DMS53 (cell line): ENCODE measurements around the gene NEUROD4.
"Not testable (repeated sequence)": the region's sequence is repeated elsewhere in the genome, so short reads cannot be mapped to it uniquely, and the experiment has no call there.

ENCODE experiments used
- DNase-seq: peaks from one replicate; lab custom pipeline; 2025; lab: John Stamatoyannopoulos, UW

Gene NEUROD4

DNA sequence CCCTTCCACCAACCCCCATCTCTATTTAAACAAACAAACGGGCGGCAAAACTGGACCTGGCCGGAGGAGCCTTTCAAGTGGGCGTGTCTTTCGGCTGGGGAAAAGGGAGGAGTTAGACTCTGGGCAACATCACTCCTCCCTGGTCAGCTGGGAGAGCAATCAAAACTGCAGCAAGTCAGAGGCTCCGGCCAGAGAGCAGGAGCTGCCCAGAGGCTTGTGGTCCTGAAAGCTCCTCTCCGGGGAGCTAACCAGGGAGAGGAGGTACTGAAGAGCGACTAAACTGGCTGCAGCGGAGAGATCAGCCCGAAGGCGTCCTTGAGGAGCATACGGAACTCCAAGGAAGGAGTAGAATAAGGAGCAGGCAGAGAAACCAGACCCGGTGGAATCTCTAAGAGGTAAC, at the start of gene NEUROD4:
TSS of gene NEUROD4 (plus strand) at position 191 of the 400 bp plus-strand sequence. CDS start 6,466 bp downstream, outside the sequence.
- peak; percentile 87 for DNase-seq

GRCh38 chr12:54970741-54971140, 49.0 kb upstream of the NEUROD4 start:
- no peak for DNase-seq

GRCh38 chr12:54973556-54973955, 46.2 kb upstream of the NEUROD4 start:
- no peak for DNase-seq

- no peak for DNase-seq
Observed at GRCh38 chr12:54974279-54974678, 45.5 kb upstream of the NEUROD4 start.

- no peak for DNase-seq
Observed at GRCh38 chr12:54975272-54975671, 44.5 kb upstream of the NEUROD4 start.

- DNase-seq: no peak
Observed at GRCh38 chr12:54975875-54976274, 43.9 kb upstream of the NEUROD4 start.

DNA sequence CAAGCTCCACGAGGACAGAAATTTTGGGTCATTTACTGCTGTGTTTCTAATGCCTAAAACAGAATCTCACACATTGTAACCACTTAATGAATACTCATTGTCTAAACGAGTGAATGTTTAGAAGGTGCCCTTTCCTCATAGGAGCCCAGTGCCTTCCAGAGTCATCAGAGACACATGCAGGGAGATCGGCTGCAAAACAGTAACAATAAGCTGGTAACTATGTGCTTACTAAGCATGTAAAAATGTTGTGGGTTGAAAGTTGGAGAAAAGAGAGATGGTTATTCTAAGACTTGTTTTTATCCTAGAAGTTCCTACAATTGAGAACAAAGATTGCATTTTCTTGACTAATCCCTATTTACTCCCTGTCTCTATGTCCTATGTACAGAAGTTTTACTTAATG, 42.6 kb upstream of the NEUROD4 start:
- no peak for DNase-seq

DNA sequence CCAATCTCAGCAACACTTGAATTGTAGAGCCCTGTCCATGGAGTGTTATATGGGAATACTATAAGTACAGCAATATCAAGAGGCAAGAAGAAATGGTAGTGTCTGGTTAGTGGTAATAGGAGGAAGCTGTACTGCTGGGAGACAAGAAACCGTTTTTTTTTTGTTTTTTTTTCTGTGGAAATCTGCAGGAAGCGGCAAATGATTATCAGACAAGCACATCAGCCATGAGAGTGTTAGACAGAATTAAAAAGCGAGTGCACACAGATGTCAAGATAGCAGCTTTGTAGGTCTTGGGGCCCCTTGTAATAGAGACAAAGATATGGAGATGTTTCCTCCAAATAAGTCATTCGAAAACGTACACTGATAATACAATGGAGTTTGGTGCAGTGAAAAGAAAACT, 41.9 kb upstream of the NEUROD4 start:
- no peak for DNase-seq

DNA sequence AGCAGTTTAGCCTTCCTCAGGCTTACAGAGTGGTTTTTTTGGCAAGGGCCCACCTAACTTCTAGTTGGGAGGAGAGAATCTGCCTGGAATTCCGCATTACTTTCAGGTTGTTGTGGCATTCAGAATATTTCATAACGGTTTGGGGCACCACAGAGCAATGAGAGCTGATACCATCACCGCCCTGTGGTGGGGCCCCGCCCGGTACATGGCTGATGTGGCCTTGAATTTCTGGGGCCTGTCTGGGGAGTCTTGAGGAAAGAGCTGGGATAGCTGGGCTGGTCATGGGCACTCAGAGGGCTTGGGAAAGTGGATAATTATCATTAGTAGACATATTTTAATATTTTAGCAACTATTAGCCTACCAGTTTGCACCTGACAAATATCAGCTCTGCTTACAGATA, 39.4 kb upstream of the NEUROD4 start:
- no peak for DNase-seq

- DNase-seq: no peak
Observed at GRCh38 chr12:54981796-54982195, 38.0 kb upstream of the NEUROD4 start.

- DNase-seq: no peak
Observed at GRCh38 chr12:54983536-54984101, 36.2 kb upstream of the NEUROD4 start.

DNA sequence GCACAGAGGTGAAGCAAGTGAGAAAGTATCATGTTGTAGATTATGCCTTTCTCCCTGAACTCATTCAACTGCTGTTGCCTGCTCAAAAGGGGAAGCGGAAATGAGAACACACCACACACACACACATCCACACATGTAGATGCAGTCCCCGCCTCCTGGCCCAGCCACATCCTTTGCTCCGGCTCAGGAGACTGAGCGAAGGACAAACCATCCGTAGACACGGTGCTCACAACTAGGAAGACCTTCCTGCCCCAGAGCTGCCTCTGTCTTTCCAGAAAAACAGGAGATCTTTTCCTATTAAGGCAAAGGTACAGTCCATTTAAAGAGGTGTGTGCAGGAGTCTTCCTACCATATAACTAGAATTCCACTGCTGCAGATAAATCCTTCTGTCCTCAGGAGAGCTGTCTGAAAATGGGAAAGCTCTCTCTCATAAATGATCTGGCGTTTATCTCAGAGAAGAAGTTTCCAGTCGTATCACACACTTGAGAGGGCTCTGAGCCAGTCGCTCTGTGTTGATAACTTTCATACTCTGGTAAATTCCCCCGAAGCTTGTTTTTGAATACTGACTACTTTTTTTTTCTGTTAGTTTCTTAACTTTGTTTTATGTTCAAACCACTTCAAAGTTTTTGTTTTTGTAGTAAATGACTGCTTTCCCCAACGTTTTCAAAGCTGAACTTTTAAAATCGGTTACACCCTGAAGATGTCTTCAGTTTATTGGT, 35.0 kb upstream of the NEUROD4 start, which contains the start of gene TESPA1:
TSS of gene TESPA1 (minus strand) at position 105 of the 719 bp plus-strand sequence. CDS start 10,200 bp downstream, outside the sequence.
- DNase-seq: no peak

- not testable (repeated sequence) for DNase-seq
Observed at GRCh38 chr12:54986773-54987172, 33.0 kb upstream of the NEUROD4 start.

GRCh38 chr12:54987611-54988231, 32.1 kb upstream of the NEUROD4 start:
- DNase-seq: no peak

- peak; percentile 84 for DNase-seq
Observed at GRCh38 chr12:54988402-54989054, 31.2 kb upstream of the NEUROD4 start.

DNA sequence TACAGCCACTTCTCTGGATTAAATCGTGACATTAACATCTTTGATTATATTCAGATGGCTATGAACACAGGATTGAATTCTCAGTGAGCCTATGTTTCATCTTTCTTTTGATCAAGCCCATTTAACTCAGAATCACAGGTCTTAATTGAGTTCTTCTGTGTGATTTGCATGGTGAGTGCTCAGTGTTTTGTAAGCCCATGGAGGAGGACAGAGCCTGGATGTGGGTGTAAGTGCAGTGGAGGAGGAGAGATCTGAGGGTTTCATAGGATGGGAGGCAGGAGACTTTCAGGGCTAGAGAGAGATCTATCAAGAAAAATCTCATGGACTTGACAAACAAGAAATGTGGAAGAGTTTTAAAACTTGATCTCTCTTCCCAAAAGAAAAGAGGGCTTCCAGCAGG, 29.9 kb upstream of the NEUROD4 start:
- DNase-seq: no peak

DNA sequence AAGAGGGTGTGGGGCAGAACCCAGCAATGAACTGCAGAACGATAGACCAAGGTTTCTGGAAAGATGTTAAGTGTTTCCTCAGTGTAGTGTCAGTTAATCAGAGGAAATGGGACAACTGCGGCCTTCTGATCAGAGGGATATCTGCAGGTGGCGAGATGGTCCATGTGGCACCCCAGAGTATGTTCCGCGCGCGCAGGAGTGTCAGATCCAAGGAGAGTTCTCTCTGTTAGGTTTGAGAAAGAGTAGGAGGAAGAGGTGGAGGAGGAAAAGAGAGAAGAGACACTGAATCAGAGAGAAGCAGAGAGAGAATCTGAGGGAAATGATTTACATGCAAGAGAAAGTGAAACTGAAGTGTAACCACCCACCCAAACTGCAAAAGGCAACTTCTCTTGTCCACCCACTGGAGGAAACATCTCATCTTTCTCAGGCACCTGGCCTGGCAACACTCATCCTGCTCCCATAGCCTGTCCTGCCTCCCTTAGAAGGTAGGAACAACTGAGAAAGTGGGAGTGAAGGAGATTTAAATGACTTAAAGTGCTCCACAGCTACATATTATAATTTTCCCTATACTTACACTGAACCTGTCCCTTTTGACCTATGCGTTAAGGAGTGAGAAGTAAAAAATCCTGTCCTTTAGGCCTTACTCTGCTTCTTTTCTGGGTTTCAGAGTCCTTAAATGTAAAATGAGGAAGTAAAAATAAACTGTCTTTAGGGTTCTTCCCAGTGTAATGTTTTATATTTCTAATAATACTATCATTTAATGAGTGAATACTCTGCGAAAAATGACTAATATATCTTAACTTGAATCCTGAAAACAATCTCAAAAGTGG, 28.4 kb upstream of the NEUROD4 start:
- no peak for DNase-seq

- no peak for DNase-seq
Observed at GRCh38 chr12:54991991-54992375, 27.8 kb upstream of the NEUROD4 start.

DNA sequence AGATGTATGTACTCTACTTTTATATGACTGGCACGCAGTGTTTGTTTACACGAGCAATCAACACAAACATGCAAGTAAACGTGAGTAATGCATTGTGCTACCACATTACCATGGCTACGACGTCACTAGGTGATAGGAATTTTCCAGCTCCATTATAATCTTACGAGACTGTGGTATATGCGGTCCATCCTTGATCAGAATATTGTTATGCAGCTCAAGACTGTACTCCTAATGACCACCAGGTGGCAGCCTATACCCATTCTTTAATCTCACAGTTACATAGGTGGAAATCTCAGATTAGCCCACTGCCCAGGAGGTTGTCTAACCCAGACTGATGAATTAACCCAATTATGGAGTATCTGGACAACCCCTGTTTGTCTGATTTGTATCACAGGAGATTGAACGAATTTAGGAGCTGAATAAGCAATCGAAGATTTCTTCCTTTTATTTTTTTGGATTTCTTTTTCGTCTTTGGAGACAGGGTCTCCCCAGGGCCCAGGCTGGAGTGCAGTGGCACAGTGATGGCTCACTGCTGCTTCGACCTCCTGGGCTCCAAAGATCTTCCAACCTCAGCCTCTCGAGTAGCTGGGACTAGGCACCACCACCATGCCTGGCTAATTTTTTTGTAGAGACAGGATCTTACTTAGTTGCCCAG, 26.5 kb upstream of the NEUROD4 start:
- peak; percentile 91 for DNase-seq

GRCh38 chr12:54996205-54996604, 23.6 kb upstream of the NEUROD4 start:
- DNase-seq: no peak

GRCh38 chr12:54997929-54998522, 21.7 kb upstream of the NEUROD4 start:
- DNase-seq: no peak
